IgD-negative memory B cell (primary cell): Measurements from ENCODE around the gene FHOD1. TPM values are rescaled to one million over a fixed set of nuclear protein-coding genes. Genes with fewer than 3 reads are reported as not detected.

Experiments
- H3K27ac Mint-ChIP-seq, 3 donors: one replicate each; pipeline ENCODE4 v1.8.0; 2020 to 2022; ENCODE audit warnings: mild to moderate bottlenecking in 3 of 3, mixed read lengths in 3 of 3, moderate library complexity in 1 of 3
- H3K27me3 Mint-ChIP-seq: one replicate; pipeline ENCODE4 v1.8.0; 2021; ENCODE audit warnings: mixed read lengths
- H3K36me3 Mint-ChIP-seq: one replicate; pipeline ENCODE4 v1.8.0; 2020; ENCODE audit warnings: mild to moderate bottlenecking, mixed read lengths
- H3K4me1 Mint-ChIP-seq, 3 donors: one replicate each; pipeline ENCODE4 v1.8.0; 2020 to 2022; ENCODE audit warnings: mixed read lengths in 3 of 3, mild to moderate bottlenecking in 1 of 3
- H3K4me3 Mint-ChIP-seq, 4 donors: one replicate each; pipeline ENCODE4 v1.8.0; 2020 to 2022; ENCODE audit warnings: mild to moderate bottlenecking in 4 of 4, mixed read lengths in 4 of 4, moderate library complexity in 3 of 4
- H3K9me3 Mint-ChIP-seq, 3 donors: one replicate each; pipeline ENCODE4 v1.8.0; 2020 to 2021; ENCODE audit warnings: mixed read lengths in 3 of 3, mild to moderate bottlenecking in 1 of 3
- polyA plus RNA-seq: library from polyadenylated mRNA; unstranded; fragments of 300-500 nt; fragmentation: Illumina TruSeq; gene quantifications from one replicate; pipeline ENCODE4 v1.2.3, GENCODE V29; 2021

FHOD1 gene
- polyA plus RNA-seq, 1 donor from 2014 or later, result 3.8 TPM

DNA sequence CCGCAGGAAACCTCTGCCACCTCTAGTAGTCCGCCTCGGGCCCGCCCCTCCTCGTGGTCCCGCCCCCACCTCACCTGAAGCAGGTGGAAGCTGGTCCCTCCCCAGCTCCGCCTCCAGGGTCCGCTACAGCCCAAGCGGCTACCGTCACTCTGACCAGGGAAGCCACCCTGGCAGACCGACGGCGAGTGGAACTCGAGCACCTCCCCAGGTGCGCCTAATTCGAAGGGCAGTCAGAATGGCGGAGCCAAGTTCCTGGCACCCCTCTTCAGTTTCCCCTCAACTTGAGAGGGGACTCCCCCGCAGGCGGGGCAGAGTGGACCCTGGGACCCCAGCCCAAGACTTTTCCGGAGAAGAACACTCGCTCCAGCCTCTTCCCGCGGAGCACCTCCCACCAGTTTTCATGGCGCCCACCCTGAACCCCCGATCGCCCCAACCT is 507 bp downstream of the FHOD1 start:
- Mint-ChIP-seq H3K36me3 (no peaks in the 10 kb centered on the region), H3K9me3 (no peaks in the 10 kb centered on the region)

DNA sequence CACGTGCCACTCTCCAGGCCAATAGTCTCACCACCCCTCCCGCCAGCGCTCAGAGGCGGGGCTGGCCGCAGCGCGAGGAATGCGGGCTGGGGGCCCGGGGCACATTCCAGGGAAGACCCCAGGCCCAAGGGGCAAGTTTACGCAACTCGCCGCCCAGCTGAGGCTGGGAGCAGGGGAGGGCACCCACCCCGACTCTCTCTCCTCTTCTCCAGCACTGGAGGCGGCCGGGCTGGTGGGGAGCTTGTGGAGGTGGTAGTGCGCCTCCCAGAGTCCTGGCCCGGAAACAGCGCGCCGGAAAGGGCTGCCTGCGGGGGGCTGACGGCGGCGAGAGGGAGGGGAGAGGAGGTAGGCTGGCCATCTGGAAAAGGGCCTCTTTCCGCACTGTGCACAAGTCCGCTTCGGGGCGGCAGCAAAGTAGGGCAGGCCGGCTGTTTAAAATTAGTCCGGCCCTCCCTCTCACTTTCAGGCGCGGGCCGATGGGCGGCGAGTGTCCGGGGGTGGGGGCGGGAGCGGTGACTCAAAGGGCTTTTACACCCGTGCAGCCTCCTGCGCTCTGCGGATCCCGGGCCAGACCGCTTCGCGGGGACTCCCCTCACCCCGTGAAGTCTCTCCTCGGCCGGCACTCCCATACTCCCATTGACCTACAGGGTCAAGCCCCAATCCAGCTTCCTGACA is 1.1 kb downstream of the FHOD1 start:
- peak overlapping the region; percentile 88 to 92 (median 91) for H3K4me3 Mint-ChIP-seq
- H3K4me1 Mint-ChIP-seq, result peaks cover 24 to 31% (median 25%) of the 10 kb centered on the region in 3 donors
- H3K9me3 Mint-ChIP-seq, result no peaks in the 10 kb centered on the region
- H3K27ac Mint-ChIP-seq, result peak overlapping the region; percentile 73 to 94 (median 92)
- H3K27me3 Mint-ChIP-seq, result peaks cover 19% of the 10 kb centered on the region
- H3K36me3 Mint-ChIP-seq, result no peaks in the 10 kb centered on the region

More for the DNA sequence above, 507 bp downstream of the FHOD1 start:
- H3K4me1 Mint-ChIP-seq, result peaks cover 24 to 31% (median 28%) of the 10 kb centered on the region in 3 donors
- peak overlapping the region; percentile 73 to 92 (median 74) for H3K27ac Mint-ChIP-seq
- peaks cover 19% of the 10 kb centered on the region for H3K27me3 Mint-ChIP-seq
- peak overlapping the region; percentile 88 to 92 (median 91) for H3K4me3 Mint-ChIP-seq

GRCh38 chr16:67245674-67246080 is 1.6 kb downstream of the FHOD1 start:
- Mint-ChIP-seq H3K4me1 (peaks cover 24 to 31% (median 25%) of the 10 kb centered on the region in 3 donors), H3K9me3 (no peaks in the 10 kb centered on the region), H3K27ac (peak overlapping the region in 1 of 3 donors; percentile 94), H3K4me3 (peak overlapping the region; percentile 30 to 93 (median 88)), H3K36me3 (no peaks in the 10 kb centered on the region), H3K27me3 (peaks cover 19% of the 10 kb centered on the region)

- peak overlapping the region; percentile 94 to 97 (median 95) for H3K27ac Mint-ChIP-seq
- no peaks in the 10 kb centered on the region for H3K36me3 Mint-ChIP-seq
- H3K9me3 Mint-ChIP-seq, result no peaks in the 10 kb centered on the region
- peak overlapping the region; percentile 30 to 93 (median 88) for H3K4me3 Mint-ChIP-seq
- peaks cover 17% of the 10 kb centered on the region for H3K27me3 Mint-ChIP-seq
- peaks cover 24 to 31% (median 25%) of the 10 kb centered on the region in 3 donors for H3K4me1 Mint-ChIP-seq
These were observed 2.1 kb downstream of the FHOD1 start for GRCh38 chr16:67245186-67245585.

GRCh38 chr16:67244387-67245185 is 2.7 kb downstream of the FHOD1 start:
- no peaks in the 10 kb centered on the region for H3K36me3 Mint-ChIP-seq
- H3K27me3 Mint-ChIP-seq, result peaks cover 11% of the 10 kb centered on the region
- no peaks in the 10 kb centered on the region for H3K9me3 Mint-ChIP-seq
- H3K4me3 Mint-ChIP-seq, result peak overlapping the region; percentile 88 to 94 (median 90)
- peaks cover 24 to 31% (median 25%) of the 10 kb centered on the region in 3 donors for H3K4me1 Mint-ChIP-seq
- H3K27ac Mint-ChIP-seq, result peak overlapping the region; percentile 94 to 97 (median 95)

DNA sequence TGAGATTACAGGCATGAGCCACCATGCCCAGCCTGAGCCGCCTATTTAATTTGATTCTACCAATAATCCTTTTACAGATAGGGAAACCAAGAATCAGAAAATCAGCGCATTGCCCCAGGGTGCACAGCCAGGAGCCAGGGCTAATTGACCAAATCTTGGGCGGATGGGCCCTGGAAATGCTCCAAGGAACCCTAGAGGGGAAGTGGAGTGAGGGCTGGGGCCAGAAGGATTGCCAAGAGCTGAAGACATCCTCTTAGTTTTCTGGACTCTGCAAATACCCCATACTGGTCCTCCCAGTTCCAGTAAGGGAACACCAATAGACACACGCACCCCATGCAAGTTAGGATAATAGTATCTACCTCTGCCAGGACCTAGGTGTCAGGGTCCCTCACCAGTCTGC is 3.8 kb downstream of the FHOD1 start:
- Mint-ChIP-seq H3K9me3 (no peaks in the 10 kb centered on the region), H3K4me3 (peak overlapping the region in 1 of 4 donors; percentile 88), H3K27ac (peak overlapping the region in 2 of 3 donors; percentile 94 to 95), H3K27me3 (peaks cover 6% of the 10 kb centered on the region), H3K4me1 (peaks cover 22 to 27% (median 24%) of the 10 kb centered on the region in 3 donors), H3K36me3 (no peaks in the 10 kb centered on the region)

- Mint-ChIP-seq H3K27me3 (no peaks in the 10 kb centered on the region), H3K36me3 (no peaks in the 10 kb centered on the region), H3K27ac (peak overlapping the region in 1 of 3 donors; percentile 59), H3K4me3 (no peak overlapping the region), H3K9me3 (no peaks in the 10 kb centered on the region), H3K4me1 (peaks cover 15 to 19% (median 18%) of the 10 kb centered on the region in 3 donors)
These were observed 5.0 kb downstream of the FHOD1 start for GRCh38 chr16:67242138-67242730.

GRCh38 chr16:67241008-67241900 is 6.0 kb downstream of the FHOD1 start:
- H3K9me3 Mint-ChIP-seq, result no peaks in the 10 kb centered on the region
- H3K36me3 Mint-ChIP-seq, result peaks cover 2% of the 10 kb centered on the region
- H3K27ac Mint-ChIP-seq, result peak overlapping the region in 1 of 3 donors; percentile 32
- H3K27me3 Mint-ChIP-seq, result no peaks in the 10 kb centered on the region
- H3K4me3 Mint-ChIP-seq, result no peak overlapping the region
- H3K4me1 Mint-ChIP-seq, result peaks cover 15 to 19% (median 18%) of the 10 kb centered on the region in 3 donors

DNA sequence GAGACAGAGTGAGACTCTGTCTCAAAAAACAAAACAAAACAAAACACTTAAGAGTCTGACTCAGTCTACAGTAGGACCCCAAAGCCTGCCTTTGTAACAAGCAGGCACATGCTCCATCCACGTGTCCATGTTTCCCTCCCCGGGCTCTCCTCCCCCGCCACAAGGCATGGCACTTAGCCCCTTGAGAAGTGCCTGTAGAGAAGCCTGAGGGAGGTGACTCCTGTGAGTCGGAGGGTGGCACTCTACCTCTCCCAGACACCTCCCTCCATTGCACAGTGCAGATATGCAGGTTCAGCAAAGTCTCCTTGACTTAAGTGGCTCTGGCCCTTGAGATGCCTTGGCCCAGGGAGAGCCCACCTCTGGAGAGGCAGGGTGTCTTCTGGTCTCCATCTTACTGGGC is 6.8 kb downstream of the FHOD1 start:
- no peaks in the 10 kb centered on the region for H3K9me3 Mint-ChIP-seq
- H3K27me3 Mint-ChIP-seq, result no peaks in the 10 kb centered on the region
- no peak overlapping the region for H3K27ac Mint-ChIP-seq
- no peak overlapping the region for H3K4me3 Mint-ChIP-seq
- peaks cover 4% of the 10 kb centered on the region for H3K36me3 Mint-ChIP-seq
- peaks cover 15 to 18% (median 18%) of the 10 kb centered on the region in 3 donors for H3K4me1 Mint-ChIP-seq

DNA sequence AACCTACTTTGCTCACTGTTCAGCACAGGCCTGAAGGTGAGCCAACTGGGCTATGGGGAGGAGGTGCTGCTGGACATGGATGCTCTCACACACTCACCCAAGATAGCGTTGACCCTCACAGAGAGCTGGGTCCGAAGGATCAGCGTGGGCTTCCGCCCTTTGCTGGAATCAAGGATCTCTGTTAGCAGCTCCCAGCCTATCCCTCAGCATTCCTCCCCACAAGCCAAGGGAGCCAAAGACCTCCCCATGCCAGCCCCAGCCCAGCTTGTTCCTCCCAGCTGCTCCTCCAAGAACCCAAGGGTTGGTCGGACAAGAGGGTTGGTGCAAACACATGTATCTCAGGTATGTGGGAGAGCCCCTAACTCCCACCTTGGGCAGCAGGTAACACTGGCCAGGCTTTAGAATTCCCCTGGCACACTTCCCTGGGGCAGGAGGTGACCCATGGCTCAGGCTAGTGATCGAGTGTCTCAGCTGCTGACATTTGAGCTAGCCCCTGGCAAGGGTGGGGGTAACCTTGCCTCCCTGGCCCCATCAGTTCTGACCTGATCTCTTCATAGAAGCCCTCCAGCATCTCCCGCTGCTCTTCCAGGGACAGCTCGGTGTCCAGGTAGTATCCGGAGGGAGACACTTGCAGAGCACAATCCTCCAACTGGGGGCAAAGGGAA is 8.3 kb downstream of the FHOD1 start:
- no peaks in the 10 kb centered on the region for H3K27me3 Mint-ChIP-seq

DNA sequence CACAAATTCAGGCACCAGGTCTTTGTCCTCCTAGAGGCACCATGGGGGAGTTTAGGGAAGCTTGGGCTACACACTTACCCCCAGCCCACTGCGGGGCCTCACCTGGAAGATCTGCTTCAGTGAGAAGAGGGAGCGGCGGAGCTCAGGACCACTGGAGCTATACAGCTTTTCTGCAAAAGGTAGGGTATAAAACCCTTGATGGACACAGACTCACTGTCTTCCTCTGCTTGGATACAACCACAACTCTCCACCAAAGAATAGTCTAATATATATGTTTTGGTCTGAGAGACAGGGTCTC is 9.1 kb downstream of the FHOD1 start:
- peaks cover 4% of the 10 kb centered on the region for H3K36me3 Mint-ChIP-seq
- H3K4me3 Mint-ChIP-seq, result peak overlapping the region in 1 of 4 donors; percentile 11
- no peaks in the 10 kb centered on the region for H3K27me3 Mint-ChIP-seq
- H3K27ac Mint-ChIP-seq, result no peak overlapping the region
- H3K4me1 Mint-ChIP-seq, result peaks cover 0 to 3% (median 2%) of the 10 kb centered on the region in 3 donors
- H3K9me3 Mint-ChIP-seq, result no peaks in the 10 kb centered on the region

More for the DNA sequence above, 8.3 kb downstream of the FHOD1 start:
- H3K4me3 Mint-ChIP-seq, result peak overlapping the region in 1 of 4 donors; percentile 11
- H3K9me3 Mint-ChIP-seq, result no peaks in the 10 kb centered on the region
- peaks cover under 1 to 3% (median 2%) of the 10 kb centered on the region in 3 donors for H3K4me1 Mint-ChIP-seq
- peak overlapping the region in 1 of 3 donors; percentile 64 for H3K27ac Mint-ChIP-seq
- peaks cover 4% of the 10 kb centered on the region for H3K36me3 Mint-ChIP-seq

- Mint-ChIP-seq H3K9me3 (no peaks in the 10 kb centered on the region), H3K27ac (peak overlapping the region in 1 of 3 donors; percentile 35), H3K4me3 (no peak overlapping the region), H3K4me1 (peaks cover 0 to 3% (median 2%) of the 10 kb centered on the region in 3 donors), H3K36me3 (peaks cover 4% of the 10 kb centered on the region), H3K27me3 (no peaks in the 10 kb centered on the region)
These were observed 9.6 kb downstream of the FHOD1 start for GRCh38 chr16:67237396-67238277.
